Suppressor macrophage (primary cell): Measurements from ENCODE around the gene PCDH12.
A peak's percentile ranks its signal among the peaks of the same experiment; 100 is the strongest.

Experiments used
- DNase-seq, 4 experiments: peaks; one replicate each; pipeline ENCODE4 v3.0.0-alpha.2; 2020 to 2022
- total RNA-seq, 17 experiments: gene quantifications; one replicate each; lab custom pipeline; 2026; ENCODE audit warnings: mixed read lengths in 6 of 17, inconsistent platforms in 3 of 17; lab: John Stamatoyannopoulos, UW

The PCDH12 gene
- 0.21 to 17.5 (median 2.3) reads per million in 17 experiments for total RNA-seq

- peak; percentile 12 to 49 (median 42) for DNase-seq
Measured at GRCh38 chr5:141958113-141958512, at the start of gene PCDH12. TSS of gene PCDH12 (minus strand) at chr5:141958202. CDS start at chr5:141957851, 351 bp downstream.

- DNase-seq: no peak
Measured at GRCh38 chr5:142007237-142007544, 49.2 kb upstream of the PCDH12 start.

DNA sequence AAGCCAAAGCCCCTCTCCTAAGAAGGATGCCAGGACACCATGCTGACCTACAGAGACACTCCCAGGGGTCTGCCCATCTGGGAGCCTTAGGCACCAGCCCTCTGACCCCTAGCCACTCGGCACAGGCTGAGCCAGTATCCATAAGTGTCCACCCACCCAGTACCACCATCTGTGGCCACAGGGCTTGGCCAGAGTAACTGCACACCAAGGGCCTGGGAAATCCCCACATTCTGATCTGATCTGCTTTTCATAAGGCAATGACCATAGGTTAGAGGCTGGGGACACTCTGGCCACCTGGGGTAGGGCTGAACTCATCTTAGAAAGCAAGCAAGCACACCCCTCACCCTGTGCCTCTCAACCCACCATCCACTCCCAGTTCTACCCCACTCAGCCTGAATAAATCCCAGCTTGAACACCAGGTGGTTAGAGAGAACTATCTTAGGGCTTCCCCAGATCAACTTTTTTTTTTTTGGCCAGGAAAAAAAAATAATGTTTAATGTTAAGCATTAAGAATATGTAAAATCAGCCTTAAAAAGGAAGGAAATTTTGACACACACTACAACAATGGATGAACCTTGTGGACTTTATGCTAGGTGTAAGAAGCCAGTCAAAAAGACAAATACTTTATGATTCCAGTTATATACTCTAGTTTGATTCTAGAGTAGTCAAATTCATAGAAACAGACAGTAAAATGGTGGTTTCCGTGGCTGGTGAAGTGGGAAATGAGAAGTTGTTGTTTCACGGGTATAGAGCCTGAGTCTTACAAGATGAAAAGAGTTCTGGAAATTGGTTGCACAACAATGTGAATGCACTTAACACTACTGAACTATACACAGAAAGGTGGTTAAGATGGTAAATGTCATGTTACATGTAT, 48.6 kb upstream of the PCDH12 start:
- DNase-seq: peak in 2 of 4 experiments; percentile 40 to 49

DNA sequence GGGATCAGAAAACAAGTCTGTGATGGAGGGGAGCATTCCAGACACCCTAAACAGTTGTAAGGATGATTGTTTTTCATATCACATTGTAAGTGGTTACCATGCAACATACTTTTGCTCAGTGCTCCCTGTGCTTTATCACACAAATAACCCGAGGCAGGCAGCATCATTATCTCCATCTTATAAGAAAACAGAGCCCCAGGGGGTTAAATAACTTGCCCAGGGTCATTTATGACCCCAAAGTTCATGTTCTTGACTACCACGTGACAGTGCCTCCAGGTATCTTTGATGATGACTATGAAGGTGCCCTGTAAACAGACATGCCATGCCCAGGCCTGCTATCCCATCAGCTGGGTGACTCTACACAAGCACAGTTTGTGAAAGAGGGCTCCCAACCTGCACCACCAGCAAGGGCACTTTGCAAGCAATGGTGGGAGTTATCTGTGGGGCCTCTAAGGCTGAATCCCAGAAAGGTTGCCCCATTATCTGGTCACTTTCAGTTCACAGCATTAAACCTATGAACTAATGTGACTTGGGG, 45.3 kb upstream of the PCDH12 start:
- no peak for DNase-seq

DNA sequence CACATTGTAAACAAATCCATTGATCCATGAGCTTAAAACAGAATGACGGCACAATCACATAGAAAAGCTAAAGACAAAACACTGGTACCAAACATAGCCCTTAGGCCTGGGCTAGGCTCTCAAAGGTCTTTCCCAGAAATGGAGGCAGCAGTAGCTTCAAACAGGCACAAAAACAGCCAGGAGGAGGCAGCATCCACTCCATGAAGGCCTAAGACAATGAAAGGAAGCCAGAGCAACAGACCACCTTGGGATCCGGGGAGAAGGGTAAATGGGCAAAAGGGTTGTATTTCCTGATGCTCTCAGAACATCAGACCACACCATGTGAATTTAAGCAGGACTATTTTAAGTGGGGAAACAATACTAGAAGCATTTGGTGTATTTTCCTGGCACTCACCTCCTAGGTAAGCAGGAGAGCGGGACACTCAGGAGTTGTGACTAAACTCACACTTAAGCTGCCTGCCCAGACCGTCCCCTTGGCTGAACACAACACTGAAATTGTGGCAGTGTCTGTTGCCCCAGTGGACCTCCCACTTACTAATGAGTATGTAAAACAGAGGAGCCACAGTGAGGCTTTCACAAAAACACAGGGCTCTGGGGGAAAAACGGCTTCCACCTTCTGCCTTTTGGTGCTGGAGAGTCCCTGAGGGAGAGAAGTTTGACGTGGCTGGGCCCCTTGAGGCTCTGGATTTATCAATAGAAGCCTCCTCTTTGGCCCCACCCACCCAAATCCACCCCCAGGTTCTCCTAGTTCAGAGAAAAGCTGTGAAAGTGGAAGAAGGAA, 42.9 kb upstream of the PCDH12 start:
- peak in 3 of 4 experiments; percentile 19 to 44 (median 40) for DNase-seq

DNA sequence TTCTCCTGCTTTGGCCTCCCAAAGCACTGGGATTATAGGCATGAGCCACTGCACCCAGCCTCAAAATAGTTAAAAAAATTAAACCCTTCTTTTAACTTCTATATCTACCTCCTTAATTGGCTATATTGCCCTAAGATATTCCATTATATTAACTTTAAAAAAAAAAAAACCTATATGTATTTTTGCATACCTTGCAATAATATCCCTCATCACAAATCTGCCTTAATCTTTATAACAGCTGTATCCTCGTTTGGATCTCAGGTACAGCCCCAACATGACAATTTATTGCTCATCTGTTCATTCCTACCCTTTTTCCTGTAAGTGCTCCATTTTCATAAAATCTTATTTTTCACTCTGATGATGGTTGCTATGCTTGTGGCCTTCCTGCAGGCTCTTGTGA, 42.2 kb upstream of the PCDH12 start:
- DNase-seq: no peak

- DNase-seq: no peak
Measured at GRCh38 chr5:141997358-141997960, 39.5 kb upstream of the PCDH12 start.

DNA sequence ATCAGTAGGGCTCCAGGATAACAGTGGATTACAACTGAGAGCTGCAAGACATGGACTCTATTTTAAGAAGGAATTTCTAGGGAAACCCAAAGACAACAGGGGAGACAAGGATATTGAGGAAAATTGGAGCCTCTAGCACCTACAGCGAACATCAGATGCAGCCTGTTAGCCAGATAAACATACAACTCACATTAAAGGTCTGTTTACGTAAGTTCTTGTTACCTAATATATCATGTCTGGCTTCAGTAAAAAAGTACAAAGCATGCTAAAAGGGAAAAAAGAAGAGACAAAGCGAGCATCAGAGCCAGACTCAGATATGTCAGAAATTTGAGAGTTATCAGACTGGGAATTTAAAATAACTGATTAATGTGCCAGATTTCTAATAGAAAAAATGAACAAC, 37.7 kb upstream of the PCDH12 start:
- DNase-seq: no peak

DNA sequence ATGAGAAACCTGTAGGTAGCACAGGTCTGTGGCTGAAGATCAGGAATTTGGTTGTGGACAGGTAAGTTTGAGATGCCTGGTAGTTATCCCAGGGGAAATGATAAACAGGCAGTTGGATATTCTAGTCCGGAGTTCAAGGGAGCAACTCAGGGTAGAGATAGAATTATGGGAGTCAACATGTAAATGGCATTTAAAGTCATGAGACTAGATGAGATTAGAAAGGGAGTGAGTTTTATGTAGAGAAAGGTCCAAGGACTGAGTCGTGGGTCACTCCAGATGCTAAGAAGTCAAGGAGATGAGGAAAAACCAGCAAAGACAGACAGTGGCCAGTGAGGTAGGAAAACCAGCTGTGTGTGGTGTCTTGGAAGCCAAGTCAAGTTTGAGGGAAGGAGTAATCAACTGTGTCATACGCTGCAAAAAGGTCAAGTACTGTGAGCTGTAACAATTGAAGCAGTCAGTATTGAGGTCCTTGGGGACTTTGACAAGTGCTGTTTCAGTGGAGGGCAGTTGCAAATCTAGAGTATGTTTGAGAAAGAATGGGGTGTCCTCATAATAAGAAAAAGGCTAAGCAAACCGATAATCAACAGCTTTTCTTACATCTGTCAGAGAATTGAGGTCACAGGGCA, 36.6 kb upstream of the PCDH12 start:
- no peak for DNase-seq

- DNase-seq: peak; percentile 72 to 88 (median 81)
Measured at GRCh38 chr5:141992349-141992963, 34.5 kb upstream of the PCDH12 start.

DNA sequence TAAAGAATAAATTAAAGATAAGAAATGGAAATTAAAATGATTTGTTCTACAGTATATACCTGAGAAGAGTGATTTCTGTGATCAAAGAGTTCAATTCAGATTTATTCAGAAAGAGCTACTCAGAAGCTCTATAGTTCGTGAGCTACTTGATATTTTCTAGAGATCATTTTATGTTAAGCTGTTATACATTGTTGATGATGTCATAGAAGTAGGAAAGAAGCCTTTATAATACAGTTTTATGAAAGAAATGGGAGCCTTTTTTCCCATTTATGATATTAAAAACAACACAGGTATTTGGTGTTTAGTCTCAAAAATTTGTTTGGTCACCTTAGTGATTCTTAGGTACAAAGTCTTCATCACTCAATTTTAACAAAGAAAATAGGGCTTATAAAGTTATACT, 31.7 kb upstream of the PCDH12 start:
- no peak for DNase-seq

- DNase-seq: no peak
Measured at GRCh38 chr5:141986072-141986471, 28.1 kb upstream of the PCDH12 start.

DNA sequence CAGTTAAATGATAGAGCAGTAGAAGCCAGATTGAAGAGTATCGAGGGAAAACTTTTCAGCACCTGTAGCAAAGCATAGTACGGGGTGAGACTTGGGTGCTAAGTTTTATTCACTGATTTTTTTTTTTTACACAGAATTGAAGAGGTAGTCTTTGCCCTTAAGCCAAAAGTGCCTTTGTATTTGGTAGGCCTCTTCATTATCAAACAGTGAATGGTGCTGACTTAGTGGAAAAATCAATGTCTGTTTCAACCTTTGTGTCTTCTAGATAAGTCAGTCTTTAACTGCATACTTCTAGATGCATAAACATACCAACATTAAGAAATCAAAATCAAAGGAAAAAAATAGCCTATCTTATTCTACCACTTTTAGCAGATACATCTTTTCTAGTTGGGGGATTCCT, 24.6 kb upstream of the PCDH12 start:
- DNase-seq: no peak

- no peak for DNase-seq
Measured at GRCh38 chr5:141978389-141978788, 20.4 kb upstream of the PCDH12 start.

GRCh38 chr5:141976176-141976575, 18.2 kb upstream of the PCDH12 start:
- no peak for DNase-seq

DNA sequence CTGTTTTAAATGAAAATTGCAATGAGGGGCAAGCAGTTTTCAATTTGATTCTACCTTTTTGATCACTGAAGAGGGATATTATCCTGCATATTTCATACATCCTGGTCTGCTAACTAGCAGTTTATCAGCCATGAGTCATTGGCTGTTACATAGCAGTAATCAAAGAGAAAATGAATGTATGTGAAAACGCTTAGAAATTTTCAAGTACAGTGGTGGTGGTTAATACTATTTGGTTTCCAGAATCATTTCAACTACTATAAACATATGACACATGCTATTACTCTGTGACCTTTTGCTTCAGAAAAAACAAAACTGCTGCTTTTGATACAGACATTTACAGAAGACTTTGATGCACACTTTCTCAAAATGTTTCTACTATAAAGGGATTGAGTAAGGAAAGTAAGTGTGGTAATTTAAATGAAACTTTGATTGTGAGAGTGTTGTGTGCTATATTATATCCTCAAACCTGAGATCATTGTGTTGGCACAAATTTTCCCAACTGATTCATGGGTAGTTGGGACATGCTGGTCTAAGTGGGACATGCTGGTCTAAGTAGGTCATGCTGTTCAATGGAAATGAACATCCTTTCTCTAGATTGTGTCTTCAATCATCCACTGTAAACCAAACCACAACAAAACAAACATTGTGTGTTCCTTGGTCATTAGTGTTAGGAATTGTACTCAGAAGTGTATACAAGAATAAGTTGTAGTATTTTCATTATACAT, 16.0 kb upstream of the PCDH12 start:
- no peak for DNase-seq

DNA sequence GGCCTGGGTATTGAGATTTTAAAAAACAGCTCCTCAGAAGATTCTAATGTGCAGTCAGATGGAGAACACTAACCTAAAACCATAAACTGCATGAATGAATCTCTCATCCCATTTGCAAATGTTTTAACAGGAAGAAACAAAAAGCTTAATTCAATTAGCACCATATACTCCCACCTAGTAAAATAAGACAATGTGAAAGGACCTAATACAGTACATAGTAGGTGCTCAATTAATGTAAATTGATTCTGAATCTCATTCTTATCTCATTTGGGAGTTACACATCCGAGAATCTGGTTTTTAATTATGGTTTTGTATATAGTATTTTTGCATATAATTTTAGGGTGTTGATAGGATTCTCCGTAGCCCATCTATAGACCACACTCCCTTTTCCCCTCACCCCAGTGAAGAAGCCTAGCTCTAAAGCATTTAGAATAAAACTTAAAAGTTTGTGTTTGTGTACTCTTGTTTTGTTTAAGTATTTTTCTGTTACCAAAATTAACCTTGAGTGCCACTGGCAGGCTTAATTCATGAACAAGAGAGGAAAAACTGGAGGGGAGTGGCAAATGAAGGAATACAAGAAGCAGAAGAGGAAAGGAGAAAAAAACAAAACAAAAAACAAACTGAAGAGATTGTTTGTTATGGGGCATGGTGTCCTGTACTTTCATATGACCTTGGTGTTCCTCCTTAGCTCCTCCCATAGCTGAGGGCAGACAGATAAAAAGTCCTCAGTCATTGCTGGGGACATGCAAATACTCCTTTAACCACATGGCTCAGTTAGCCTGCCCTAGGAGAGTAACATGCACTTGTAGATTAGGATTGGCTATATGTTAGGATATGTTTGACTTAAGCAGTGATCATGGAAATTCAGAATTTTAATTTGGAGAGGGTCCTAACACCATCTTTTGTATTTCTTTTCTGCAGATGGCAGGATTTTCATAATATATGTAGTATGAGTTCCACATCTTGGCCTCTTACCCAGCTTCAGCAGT, 12.1 kb upstream of the PCDH12 start:
- peak; percentile 48 to 80 (median 70) for DNase-seq

DNA sequence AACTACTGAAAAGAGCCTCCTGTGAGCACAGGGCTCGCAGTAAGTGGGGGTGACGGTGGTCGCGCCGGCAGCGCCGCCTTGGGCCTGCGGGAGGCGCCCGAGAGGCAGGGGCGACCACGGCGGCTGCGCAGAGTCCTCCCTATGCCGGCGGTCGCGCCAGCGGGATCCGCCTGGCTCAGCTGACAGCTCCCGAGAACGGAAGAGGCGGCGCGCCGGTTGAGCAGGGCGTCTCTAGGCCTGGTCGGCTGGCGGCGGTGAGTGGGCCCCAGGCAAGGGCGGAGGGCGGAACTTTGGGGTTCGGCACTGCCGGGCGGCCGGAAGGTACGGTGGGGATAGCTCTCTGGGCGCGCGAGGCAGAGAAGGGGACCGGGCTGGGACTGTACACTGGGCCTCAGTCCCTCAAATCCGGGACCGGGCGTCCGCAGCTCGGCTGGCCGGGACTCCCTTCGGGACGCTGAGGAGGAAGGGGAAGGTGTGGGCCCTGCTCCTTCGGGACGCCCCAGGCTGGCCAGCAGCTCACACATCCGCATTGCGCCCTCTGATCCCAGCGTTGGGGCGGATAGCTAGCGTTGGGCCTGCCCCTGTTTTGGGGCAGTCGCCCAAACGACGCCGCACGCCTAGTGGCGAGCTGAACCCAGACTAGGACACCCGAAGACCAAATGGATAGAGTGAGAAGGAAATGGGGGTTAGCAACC, 11.1 kb upstream of the PCDH12 start, which contains the start of gene RNF14:
TSS of gene RNF14 (plus strand) at position 192 of the 695 bp plus-strand sequence. CDS start 4,484 bp downstream, outside the sequence.
- DNase-seq: peak; percentile 97 to 99 (median 98)

DNA sequence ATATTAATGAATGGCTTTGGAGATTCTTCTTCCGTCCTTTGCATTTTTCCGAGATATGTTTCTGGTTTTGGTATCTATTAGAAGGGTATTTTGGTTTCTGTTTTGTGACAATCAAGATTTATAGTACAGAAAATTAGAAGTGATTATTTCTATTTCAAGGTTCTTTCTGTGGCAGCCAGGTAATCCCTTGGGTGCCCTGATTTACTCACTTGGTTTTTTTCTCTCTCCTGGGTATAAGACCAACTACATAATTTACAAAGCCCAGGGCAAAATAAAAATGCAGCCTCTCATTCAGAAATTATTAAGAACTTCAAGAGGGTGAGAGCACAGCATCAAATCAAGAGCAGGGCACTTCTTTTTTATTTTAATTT, 8.9 kb upstream of the PCDH12 start:
- DNase-seq: no peak
